SK-N-SH (cell line): ENCODE data around the gene KRTAP10-1. TPM values are rescaled to one million over a fixed set of nuclear protein-coding genes. Genes with fewer than 3 reads are reported as not detected.

Source experiments
- CTCF ChIA-PET: fragments of 300-600, 350-600 bp; formaldehyde crosslinking; extraction: SDS; loops from one replicate; lab custom pipeline; 2021; lab: Yijun Ruan, JAX
- POLR2A ChIA-PET: fragments of 350-600 bp; sonication (Branson Sonifier 250); formaldehyde crosslinking; extraction: SDS; loops from one replicate; lab custom pipeline; 2020; ENCODE audit warnings: antibody characterized with exemption, inconsistent platforms; lab: Yijun Ruan, JAX
- DNase-seq: peaks from one replicate; pipeline ENCODE4 v3.0.0; 2012
- H2AFZ ChIP-seq: fragments of 200-600 bp; sonication (generic); 2 replicates; pipeline ENCODE4 v1.8.1; 2016; ENCODE audit warnings: antibody characterized with exemption, mild to moderate bottlenecking, low read depth
- H3F3A ChIP-seq: fragments of 200-600 bp; sonication (generic); replicated peaks from 2 replicates; pipeline ENCODE3; 2016; ENCODE audit warnings: antibody characterized with exemption, mild to moderate bottlenecking; ENCODE audit not compliant: insufficient read depth
- H3K27ac ChIP-seq, 2 experiments: fragments of 200-500 bp in 1 of 2; fragments of 200-600 bp in 1 of 2; sonication (Bioruptor generic) in 1 of 2; sonication (generic), shearing (Covaris generic) in 1 of 2; 2 replicates each; pipeline versions ENCODE4 v1.5.1 to v1.6.1; 2014 to 2016; ENCODE audit warnings: low read depth in 2 of 2, inconsistent platforms in 1 of 2, low read length in 1 of 2, mild to moderate bottlenecking in 1 of 2, mixed read lengths in 1 of 2
- H3K27me3 ChIP-seq: fragments of 200-600 bp; sonication (generic), shearing (Covaris generic); 2 replicates; pipeline ENCODE4 v1.6.1; 2016; ENCODE audit warnings: mixed run types; ENCODE audit not compliant: insufficient read depth
- H3K36me3 ChIP-seq, 2 experiments: fragments of 200-500 bp in 1 of 2; fragments of 200-600 bp in 1 of 2; sonication (Bioruptor generic) in 1 of 2; sonication (generic) in 1 of 2; replicated peaks in 1 of 2; 2 replicates each; pipeline versions ENCODE3 to v1.5.1; 2014 to 2016; ENCODE audit warnings: low read length in 1 of 2, mild to moderate bottlenecking in 1 of 2; ENCODE audit not compliant: insufficient read depth in 2 of 2, control insufficient read depth in 1 of 2
- H3K4me1 ChIP-seq, 2 experiments: fragments of 200-500 bp in 1 of 2; fragments of 200-600 bp in 1 of 2; sonication (Bioruptor generic) in 1 of 2; sonication (generic), shearing (Covaris generic) in 1 of 2; 2 replicates each; pipeline versions ENCODE4 v1.5.1 to v1.6.1; 2014 to 2016; ENCODE audit warnings: low read depth in 1 of 2, low read length in 1 of 2, mixed run types in 1 of 2; ENCODE audit not compliant: insufficient read depth in 2 of 2, control insufficient read depth in 1 of 2
- H3K4me2 ChIP-seq: fragments of 200-600 bp; sonication (generic), shearing (Covaris generic); 2 replicates; pipeline ENCODE4 v1.6.1; 2017; ENCODE audit warnings: mixed run types
- H3K4me3 ChIP-seq, 2 experiments: fragments of 200-500 bp in 1 of 2; fragments of 200-600 bp in 1 of 2; sonication (Bioruptor generic) in 1 of 2; sonication (generic), shearing (Covaris generic) in 1 of 2; 2 replicates each; pipeline versions ENCODE4 v1.5.1 to v1.8.1; 2014 to 2016; ENCODE audit warnings: low read depth in 2 of 2, inconsistent platforms in 1 of 2, low read length in 1 of 2, mild to moderate bottlenecking in 1 of 2, mixed read lengths in 1 of 2, moderate library complexity in 1 of 2
- H3K79me2 ChIP-seq: fragments of 200-600 bp; sonication (generic); 2 replicates; pipeline ENCODE4 v1.8.1; 2017; ENCODE audit warnings: mild to moderate bottlenecking; ENCODE audit not compliant: insufficient read depth
- H3K9ac ChIP-seq: fragments of 200-600 bp; sonication (generic); 2 replicates; pipeline ENCODE4 v1.6.1; 2017; ENCODE audit warnings: mixed run types
- H3K9me2 ChIP-seq: fragments of 200-600 bp; sonication (generic); 2 replicates; pipeline ENCODE4 v1.6.1; 2017; ENCODE audit warnings: mixed run types
- H3K9me3 ChIP-seq: fragments of 200-600 bp; sonication (generic); 2 replicates; pipeline ENCODE4 v1.6.1; 2017; ENCODE audit warnings: mixed run types, mild to moderate bottlenecking, moderate library complexity
- H4K20me1 ChIP-seq: fragments of 200-600 bp; sonication (generic); 2 replicates; pipeline ENCODE4 v1.6.1; 2017; ENCODE audit warnings: mild to moderate bottlenecking, mixed run types; ENCODE audit not compliant: insufficient read depth
- CTCF ChIP-seq: fragments of 200-600 bp; sonication (generic); IDR thresholded peaks from 2 replicates; pipeline ENCODE4 v1.6.1; 2017; ENCODE audit warnings: antibody characterized with exemption, mild to moderate bottlenecking, moderate library complexity
- EZH2phosphoT487 ChIP-seq: fragments of 200-600 bp; sonication (generic); IDR thresholded peaks from 2 replicates; pipeline ENCODE4 v1.6.1; 2017; ENCODE audit warnings: low read depth, mixed run types, mild to moderate bottlenecking, antibody characterized with exemption, moderate library complexity, borderline replicate concordance
- FOSL2 ChIP-seq: IDR thresholded peaks from 2 replicates; pipeline ENCODE4 v1.4.0; 2012; ENCODE audit warnings: low read depth, mild to moderate bottlenecking, moderate library complexity, borderline replicate concordance
- GABPA ChIP-seq: IDR thresholded peaks from 2 replicates; pipeline ENCODE4 v1.4.0; 2012; ENCODE audit warnings: low read depth, mild to moderate bottlenecking
- GATA2 ChIP-seq: sonication (generic); formaldehyde crosslinking; IDR thresholded peaks from 2 replicates; pipeline ENCODE4 v1.5.0; 2020; ENCODE audit warnings: mild to moderate bottlenecking, missing genetic modification reagents
- MAX ChIP-seq: IDR thresholded peaks from 2 replicates; pipeline ENCODE4 v1.4.0; 2012; ENCODE audit warnings: low read depth
- MXI1 ChIP-seq: IDR thresholded peaks from 2 replicates; pipeline ENCODE4 v1.6.1; 2012; ENCODE audit warnings: mild to moderate bottlenecking, low read depth, low read length, improper control_type of control experiment
- POLR2AphosphoS5 ChIP-seq: IDR thresholded peaks from 2 replicates; pipeline ENCODE4 v1.6.1; 2012; ENCODE audit warnings: low read depth, low read length
- RXRA ChIP-seq: IDR thresholded peaks from 2 replicates; pipeline ENCODE4 v1.4.0; 2012; ENCODE audit warnings: low read depth, mild to moderate bottlenecking, borderline replicate concordance
- ZBTB33 ChIP-seq: IDR thresholded peaks from 2 replicates; pipeline ENCODE4 v1.4.0; 2012; ENCODE audit warnings: low read depth, borderline replicate concordance
- WGBS: methylation state at CpG from one replicate; pipeline ENCODE4 v1.1.6; 2017; ENCODE audit warnings: low lambda C conversion rate; 5-methylcytosine and 5-hydroxymethylcytosine counted together
- polyA plus RNA-seq, 3 experiments: library from polyadenylated mRNA; depleted of rRNA; stranded (reverse); fragments of >200 nt; gene quantifications; 2 replicates each; pipeline ENCODE4 v1.2.3, GENCODE V29; 2012

Gene KRTAP10-1
- polyA plus RNA-seq, 1 of the 3 experiments (the other 2 are of a cell fraction) = not detected

- TF ChIP-seq CTCF = no peak
- TF ChIP-seq, all 33 proteins: peak for 0
Measured at GRCh38 chr21:44527983-44528633, 11.9 kb downstream of the KRTAP10-1 start (continued).

- H2AFZ ChIP-seq = no peak overlapping the region
- no peaks in the 10 kb centered on the region for H4K20me1 ChIP-seq
- no peaks in the 10 kb centered on the region; a peak in 1 of 4 replicates for H3K4me1 ChIP-seq
- H3K4me3 ChIP-seq = no peak overlapping the region
- no peak overlapping the region for H3K27ac ChIP-seq
- no peaks in the 10 kb centered on the region for H3K79me2 ChIP-seq
- H3K4me2 ChIP-seq = no peak overlapping the region
- H3K36me3 ChIP-seq = no peaks in the 10 kb centered on the region
- H3K9ac ChIP-seq = no peak overlapping the region
- H3F3A ChIP-seq = no peaks in the 10 kb centered on the region
- H3K9me3 ChIP-seq = no peaks in the 10 kb centered on the region
- TF ChIP-seq RXRA (no peak), MXI1 (no peak), GATA2 (no peak)
- no peak for DNase-seq
- ChIA-PET POLR2A (no interaction called here), CTCF (no interaction called here)
- no peaks in the 10 kb centered on the region for H3K9me2 ChIP-seq
- WGBS = 47% methylated on average over 21 of the region's 37 CpGs
- H3K27me3 ChIP-seq = peaks cover 24% of the 10 kb centered on the region; the same call in 1 of the 2 replicates
Measured at GRCh38 chr21:44527156-44527982, 12.6 kb downstream of the KRTAP10-1 start.

GRCh38 chr21:44526096-44526997 is 13.6 kb downstream of the KRTAP10-1 start:
- peaks cover 13% of the 10 kb centered on the region; the same call in 1 of the 2 replicates for H3K27me3 ChIP-seq
- no peak overlapping the region for H3K4me3 ChIP-seq
- POLR2A ChIA-PET = no interaction called here
- no peaks in the 10 kb centered on the region for H3K9me2 ChIP-seq
- no peak overlapping the region for H3K27ac ChIP-seq
- no peaks in the 10 kb centered on the region for H3K36me3 ChIP-seq
- CTCF ChIA-PET = no interaction called here
- no peaks in the 10 kb centered on the region; a peak in 1 of 4 replicates for H3K4me1 ChIP-seq
- 45% methylated on average over 12 of the region's 12 CpGs for WGBS
- DNase-seq = no peak
- no peak overlapping the region for H2AFZ ChIP-seq
- no peak overlapping the region for H3K9ac ChIP-seq
- no peaks in the 10 kb centered on the region for H3K9me3 ChIP-seq
- H3K79me2 ChIP-seq = no peaks in the 10 kb centered on the region
- no peaks in the 10 kb centered on the region for H4K20me1 ChIP-seq
- H3F3A ChIP-seq = no peaks in the 10 kb centered on the region
- no peak overlapping the region for H3K4me2 ChIP-seq
- TF ChIP-seq MAX (no peak), POLR2AphosphoS5 (no peak), FOSL2 (no peak), ZBTB33 (no peak), GABPA (no peak), CTCF (no peak), MXI1 (no peak), EZH2phosphoT487 (no peak)
